HL-60/S4 (cell line): ENCODE results near the gene NTSR1.

ENCODE experiments used
- in situ Hi-C: fragments of 300-500 bp; cut with MboI; formaldehyde crosslinking; loops from 2 replicates; pipeline ENCODE4 v1.14.3; 2022; ENCODE audit warnings: low sequenced_read_pairs

The NTSR1 gene

DNA sequence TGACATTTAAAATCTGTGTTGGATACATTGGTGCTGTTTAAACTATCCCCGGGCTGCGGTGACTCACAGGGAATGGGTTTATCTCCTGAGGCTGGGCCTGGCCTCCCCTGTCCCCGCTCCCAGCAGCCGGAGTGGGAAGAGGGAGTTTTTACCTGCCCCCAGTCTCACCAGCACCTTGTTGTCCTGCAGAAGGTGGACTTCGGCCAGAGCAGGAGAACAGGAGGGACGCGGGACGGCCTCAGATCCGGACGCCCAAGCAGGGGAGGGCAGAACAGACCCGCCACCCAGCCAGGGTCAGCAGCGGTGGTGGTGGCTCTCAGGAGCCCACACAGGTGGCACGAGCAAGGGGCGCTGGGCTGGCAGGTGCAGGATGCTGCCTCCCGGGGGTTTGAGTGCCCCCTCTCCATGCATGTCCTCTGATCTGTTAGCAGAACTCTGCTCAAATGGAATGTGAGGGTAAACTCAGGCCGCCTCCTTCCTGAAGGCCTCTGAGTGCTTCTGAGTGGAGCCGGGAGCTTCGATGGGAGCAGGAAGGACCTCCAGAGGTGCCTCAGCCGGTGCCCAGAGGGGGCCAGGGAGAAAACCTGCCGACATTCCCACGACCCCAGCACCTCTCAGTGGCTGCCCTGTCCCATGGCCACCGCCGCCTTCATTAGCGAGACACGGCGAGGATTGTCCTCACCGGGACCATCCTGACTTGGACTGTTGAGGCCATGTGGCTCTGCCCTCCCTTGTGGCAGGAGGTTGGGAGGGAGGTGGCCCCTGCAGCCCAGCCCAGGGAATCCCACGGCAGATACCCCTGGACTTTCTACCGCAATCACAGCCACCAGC is 44.2 kb downstream of the NTSR1 start:
- in situ Hi-C loops = no loop called here

DNA sequence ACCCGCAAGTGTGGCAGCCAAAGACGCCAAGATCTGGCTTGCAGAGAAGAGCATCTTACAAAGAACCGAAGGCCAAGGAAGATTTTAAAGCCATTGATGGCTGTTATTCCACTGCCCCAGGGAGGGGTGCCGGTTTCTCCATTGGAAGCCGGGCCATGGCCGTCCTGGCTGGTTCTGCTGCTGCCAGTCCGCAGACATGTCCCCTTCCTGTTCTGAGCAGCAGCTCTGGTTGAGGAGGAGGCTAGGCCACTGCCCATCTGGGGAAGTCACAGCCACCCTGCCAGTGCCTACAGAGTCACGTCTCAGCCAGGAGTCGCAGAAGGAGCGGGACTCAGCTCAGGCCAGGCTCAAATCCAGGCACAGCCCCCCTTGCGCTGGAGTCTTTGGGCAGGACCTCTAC is 45.0 kb downstream of the NTSR1 start:
- in situ Hi-C loops = no loop called here

DNA sequence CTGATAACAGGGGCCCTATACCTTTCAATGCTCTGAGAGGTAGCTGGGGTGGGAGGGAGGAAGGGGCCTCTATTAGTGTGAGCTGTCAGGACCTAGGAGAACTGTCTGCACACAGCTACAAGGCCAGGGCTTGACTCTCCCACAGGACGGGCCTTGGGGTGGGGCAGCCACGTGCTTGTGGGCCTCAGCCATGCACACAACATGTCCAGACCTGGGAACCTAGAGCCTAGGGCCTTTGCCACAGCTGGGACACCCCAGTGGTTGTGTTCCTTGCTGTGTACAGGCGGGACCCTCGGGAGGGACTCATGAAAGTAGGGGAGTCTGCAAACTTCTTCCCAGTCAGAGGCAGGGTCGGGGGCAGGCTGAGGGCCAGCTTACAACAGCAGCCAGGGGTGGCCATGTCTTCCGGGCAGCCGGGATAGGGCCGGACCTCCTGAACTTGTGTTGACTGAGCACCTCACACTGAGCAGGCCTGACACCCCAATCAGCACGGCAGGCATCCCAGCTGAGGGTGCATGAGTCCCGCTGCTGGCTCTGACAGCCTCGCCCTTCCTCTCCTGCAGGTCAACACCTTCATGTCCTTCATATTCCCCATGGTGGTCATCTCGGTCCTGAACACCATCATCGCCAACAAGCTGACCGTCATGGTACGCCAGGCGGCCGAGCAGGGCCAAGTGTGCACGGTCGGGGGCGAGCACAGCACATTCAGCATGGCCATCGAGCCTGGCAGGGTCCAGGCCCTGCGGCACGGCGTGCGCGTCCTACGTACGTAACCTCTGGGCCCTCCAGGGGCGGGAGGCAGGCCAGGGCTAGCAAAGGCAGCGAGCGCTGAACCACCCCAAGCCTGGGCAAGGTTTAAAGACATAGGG is 45.7 kb downstream of the NTSR1 start:
- in situ Hi-C loops = no loop called here

DNA sequence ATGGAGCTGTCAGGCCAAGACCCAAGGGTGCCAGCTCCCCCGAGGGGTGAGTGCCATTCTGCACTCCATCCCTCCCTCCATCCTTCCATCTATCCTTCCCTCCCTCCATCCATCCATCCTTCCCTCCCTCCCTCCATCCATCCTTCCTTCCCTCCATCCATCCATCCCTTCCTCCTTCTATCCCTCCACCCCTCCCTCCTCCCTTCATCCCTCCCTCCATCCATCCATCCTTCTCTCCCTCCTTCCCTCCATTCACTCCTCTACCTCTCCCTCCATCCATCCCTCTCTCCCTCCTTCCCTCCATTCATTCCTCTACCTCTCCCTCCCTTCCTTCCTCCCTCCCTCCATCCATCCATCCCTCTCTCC is 46.3 kb downstream of the NTSR1 start:
- in situ Hi-C loops = no loop called here

DNA sequence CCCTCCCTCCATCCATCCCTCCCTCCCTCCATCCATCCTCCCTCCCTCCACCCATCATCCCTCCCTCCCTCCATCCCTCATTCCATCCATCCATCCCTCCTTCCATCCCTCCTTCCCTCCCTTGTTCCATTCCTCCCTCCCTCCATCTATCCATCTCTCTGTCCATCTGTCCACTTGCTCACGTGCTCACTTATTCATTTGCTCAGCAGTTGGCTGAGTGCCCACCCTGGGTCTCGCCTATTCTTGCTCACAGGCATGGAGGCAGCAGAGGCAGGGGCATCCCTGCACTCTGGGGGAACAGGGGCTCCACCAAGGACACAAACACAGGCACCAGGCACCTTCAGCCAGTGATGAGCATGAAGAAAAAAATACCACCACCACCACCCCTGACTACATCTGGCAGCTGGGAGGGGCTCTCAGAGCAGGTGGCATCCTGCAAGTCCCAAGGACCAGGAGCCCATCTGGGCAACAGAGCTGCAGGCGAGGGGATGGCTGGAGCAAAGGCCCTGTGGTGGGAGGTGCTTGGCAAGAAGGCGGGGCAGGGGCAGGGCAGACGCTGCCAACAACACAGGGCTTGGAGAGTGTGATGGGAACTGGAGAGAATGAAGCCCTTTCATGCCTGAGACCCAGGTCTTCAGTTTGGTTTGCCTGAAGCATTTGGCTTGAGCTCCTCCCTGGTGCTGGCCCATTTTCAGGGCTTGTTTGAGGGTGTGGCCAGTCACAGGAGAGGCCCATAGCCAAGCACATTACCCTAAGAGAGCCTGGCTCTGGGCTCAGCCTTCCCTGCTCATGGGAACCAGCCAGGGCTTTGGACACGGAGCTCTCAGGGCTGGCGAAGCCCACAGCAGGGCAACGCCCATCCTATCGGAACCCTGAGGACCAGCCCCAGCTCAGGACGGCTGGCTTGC is 47.4 kb downstream of the NTSR1 start:
- in situ Hi-C loops = no loop called here

DNA sequence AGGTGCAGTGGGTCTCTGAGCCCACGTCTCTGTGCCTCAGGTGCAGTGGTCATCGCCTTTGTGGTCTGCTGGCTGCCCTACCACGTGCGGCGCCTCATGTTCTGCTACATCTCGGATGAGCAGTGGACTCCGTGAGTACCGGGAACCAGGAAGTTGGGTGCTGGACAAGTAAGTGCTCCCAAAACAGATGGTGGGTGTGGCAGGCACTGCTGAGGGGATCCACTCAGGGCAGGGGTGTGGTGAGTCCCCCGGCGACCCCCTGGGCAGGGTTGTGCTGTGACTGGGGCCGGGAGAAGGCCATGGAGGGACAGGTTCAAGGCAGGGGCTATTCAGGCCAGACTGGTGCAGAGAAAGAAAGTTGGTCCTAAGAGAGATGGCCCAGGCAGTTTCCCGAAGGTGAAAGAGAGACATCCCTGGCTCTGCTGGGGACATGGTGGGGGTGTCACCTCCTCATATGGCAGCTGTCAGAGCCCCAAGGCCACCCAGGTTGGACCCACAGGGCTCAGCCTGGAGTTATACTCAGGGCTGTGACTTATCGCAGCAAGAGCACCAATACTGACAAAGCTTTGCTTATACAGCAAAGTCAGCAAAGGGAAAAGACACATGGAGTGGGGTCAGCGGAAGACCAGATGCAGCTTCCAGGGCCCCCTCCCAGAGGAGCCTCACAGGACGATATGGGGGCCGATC is 49.7 kb downstream of the NTSR1 start:
- in situ Hi-C loops = no loop called here

DNA sequence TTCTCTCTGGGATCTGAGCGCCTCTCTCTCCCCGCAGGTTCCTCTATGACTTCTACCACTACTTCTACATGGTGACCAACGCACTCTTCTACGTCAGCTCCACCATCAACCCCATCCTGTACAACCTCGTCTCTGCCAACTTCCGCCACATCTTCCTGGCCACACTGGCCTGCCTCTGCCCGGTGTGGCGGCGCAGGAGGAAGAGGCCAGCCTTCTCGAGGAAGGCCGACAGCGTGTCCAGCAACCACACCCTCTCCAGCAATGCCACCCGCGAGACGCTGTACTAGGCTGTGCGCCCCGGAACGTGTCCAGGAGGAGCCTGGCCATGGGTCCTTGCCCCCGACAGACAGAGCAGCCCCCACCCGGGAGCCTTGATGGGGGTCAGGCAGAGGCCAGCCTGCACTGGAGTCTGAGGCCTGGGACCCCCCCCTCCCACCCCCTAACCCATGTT is 51.4 kb downstream of the NTSR1 start:
- in situ Hi-C loops = no loop called here

DNA sequence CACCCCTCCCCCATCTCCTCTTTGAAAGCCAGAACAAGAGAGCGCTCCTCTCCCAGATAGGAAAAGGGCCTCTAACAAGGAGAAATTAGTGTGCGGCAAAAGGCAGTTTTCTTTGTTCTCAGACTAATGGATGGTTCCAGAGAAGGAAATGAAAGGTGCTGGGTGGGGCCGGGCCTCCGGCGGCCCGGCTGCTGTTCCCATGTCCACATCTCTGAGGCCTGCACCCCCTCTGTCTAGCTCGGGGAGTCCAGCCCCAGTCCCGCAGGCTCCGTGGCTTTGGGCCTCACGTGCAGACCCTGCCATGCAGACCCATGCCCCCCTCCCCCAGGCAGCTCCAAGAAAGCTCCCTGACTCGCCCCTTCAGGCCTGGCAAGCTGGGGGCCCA is 51.8 kb downstream of the NTSR1 start:
- in situ Hi-C loops = no loop called here

DNA sequence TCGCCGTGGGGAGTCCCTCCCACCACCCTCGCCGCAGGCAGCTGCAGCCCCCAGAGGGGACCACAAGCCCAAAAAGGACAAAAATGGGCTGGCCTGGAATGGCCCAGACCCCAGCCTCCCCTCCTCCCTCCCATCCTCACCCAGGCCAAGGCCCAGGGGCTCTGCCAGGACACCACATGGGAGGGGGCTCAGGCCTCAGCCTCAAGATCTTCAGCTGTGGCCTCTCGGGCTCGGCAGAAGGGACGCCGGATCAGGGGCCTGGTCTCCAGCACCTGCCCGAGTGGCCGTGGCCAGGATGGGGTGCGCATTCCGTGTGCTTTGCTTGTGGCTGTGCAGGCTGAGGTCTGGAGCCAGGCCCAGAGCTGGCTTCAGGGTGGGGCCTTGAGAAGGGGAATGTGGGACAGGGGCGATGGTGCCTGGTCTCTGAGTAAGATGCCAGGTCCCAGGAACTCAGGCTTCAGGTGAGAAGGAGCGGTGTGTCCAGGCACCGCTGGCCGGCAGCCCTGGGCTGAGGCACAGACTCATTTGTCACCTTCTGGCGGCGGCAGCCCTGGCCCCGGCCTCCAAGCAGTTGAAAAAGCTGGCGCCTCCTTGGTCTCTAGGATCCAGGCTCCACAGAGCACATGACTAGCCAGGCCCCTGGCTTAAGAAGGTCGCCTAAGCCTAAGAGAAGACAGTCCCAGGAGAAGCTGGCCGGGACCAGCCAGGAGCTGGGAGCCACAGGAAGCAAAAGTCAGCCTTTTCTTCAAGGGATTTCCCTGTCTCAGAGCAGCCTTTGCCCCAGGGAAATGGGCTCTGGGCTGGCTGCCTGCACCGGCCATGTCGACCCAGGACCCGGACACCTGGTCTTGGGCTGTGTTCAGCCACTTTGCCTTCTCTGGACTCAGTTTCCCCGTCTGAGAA is 52.5 kb downstream of the NTSR1 start:
- in situ Hi-C loops = no loop called here

DNA sequence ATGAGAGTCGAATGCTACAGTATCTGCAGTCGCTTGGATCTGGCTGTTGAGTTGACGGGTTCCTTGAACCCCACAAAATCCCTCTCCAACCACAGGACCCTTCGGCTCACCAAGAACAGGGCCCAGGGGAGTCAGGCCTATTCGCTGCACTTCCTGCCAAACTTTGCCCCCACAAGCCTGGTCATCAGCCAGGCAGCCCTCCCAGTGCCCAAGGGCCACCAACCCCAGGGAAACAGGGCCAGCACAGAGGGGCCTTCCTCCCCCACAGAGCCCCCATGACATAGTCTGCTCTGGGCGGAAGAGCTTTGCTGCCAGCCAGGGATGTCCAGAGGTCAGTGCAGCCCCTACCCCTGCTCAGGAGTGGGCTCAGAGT is 53.1 kb downstream of the NTSR1 start:
- in situ Hi-C loops = no loop called here

DNA sequence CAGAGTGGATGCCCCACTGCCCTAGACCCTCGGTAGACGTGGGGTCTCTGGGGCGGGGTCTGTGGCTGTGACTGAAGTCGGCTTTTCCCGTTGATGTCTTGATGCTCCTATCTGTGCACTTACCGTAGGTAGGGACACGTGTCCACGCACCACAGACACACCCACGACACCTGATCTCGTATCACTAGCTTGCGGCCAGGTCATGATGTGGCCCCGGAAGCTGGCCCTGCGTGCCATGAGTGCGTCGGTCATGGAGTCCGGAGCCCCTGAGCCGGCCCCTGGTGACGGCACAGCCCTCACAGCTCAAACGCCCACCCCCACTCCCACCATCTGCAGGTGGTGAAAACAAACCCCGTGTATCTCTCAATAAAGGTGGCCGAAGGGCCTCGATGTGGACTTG is 53.7 kb downstream of the NTSR1 start:
- in situ Hi-C loops = no loop called here

DNA sequence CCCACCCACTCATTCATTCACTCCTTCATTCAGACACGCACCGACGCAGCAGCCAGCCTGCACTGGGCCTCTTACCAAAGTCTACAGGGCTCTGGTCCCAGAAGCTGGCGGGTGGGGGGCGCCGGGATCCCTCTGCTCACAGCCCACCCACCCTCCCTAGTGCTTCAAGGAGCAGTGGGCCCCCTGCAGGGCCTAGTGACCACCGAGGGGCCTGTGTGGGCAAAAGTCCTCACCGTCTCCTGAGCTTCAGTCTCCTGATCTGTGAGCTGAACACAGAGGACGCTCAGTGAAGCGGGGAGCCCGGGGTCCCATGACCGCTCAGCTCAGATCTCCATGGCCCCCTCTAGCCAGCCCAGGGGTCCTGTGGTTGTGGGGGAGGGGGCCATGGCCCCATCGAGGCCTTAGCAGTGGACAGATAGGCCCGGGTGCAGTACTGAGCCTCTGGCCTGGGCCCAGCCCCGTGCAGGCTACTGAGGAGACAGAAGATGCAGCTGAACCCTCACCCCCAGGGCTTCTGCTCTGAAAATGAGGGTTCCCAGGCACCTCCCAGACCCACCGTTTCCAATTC is 54.2 kb downstream of the NTSR1 start:
- in situ Hi-C loops = no loop called here

DNA sequence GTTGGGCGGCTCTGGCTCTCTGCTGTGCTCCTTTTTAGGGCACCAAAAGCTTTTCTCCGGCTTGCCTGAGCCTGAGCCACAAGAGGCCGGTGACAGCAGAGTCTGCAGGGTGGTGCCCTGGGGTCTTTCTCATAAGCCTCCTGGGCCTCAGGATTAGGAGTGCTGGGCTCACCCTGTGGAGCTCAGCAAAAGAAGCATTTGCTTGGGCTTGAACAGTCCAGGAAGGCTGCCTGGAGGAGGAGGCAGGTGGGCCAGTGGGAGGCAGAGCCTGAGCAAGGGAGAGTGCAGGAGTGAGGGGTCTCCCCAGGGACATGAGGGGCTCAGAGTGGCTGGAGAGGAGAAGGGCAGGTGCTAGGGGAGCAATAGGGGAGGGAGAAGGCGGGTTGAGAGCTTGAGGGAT is 54.8 kb downstream of the NTSR1 start:
- in situ Hi-C loops = no loop called here

DNA sequence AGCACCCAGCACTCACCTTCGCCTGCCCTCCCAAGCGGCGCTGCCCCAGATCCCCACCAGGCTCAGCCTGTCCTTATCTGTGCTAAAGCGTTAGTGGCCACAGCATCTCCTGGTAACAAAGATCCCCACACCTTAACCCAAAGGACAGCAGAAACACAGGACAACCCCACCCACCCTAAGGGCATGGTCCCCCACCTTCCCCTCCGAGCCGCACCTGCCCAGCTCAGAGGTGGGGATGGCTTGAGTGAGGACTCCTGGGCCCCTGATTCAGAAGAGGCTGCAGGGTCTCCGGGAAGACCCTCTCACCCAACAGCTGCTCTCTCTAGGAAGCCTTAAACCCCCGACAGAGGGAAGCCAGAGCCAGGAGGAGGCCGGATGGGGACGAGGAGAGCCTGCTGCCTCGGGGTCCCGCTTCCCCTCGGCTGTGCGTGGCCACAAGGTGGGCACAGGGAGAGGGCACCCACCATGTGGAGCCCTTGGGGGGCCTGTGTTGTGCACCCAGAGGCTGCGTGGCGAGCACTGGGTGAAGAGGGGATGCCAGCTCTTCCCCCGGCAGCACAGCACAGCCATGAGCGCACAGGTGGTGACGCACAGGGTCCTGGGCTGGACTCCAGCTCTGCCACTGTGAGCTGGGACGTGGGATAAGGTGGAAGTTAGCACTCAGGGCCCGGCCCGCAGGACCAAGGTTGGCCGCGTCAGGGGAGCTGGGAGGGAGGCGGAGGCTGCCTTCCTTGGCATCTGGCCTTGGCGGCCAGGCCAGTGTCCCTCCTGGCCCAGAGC is 55.7 kb downstream of the NTSR1 start:
- in situ Hi-C loops = no loop called here

DNA sequence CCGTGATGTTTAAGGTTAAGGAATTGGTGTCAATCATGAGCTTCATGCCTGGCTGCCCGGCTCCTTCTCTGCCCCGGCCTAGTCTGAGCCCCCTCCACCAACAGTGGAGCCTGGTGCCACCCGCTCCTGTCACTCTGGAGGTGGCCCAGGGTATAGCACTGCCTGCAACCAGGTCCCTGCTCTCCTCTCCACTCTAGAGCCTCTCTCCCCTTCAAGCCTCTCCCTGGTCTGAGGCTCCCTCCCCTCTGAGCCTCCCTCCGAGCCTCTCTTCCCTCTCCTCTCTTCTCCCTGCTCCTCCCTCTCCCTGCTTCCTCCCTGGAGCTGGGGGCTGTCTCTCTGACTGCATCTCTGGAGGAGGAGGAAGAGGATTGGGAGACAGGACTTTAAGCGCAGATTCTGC is 56.4 kb downstream of the NTSR1 start:
- in situ Hi-C loops = no loop called here

DNA sequence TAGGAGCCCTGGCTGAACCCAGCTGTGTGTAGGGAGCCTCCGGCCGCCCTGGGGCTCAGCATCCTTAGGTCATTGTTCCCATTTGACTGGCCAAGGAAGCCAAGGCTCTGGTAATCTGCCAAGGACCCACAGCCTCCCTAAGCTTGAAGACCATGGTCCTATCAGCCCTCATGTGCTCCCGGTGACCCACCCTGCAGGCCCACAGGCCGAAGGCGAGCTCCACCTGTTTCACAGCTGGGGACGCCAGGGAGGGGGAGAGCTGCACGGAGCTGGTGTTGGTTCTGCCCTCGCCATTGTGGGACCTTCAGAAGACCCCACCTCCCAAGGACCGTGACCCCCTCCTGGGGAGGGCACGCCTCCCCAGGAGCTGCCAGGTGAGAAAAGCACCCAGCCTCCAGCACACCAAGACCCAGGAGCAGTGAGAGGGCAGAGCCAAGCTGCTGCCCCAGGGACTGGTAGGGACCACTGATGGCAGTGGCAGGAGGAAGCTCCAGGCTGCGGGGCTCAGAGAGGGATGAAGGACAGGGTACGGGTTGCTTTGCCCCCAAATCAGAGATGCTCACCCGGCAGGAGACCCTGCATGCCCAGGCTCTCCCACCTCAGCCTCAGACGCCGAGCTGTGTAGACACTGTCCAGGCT is 56.9 kb downstream of the NTSR1 start:
- in situ Hi-C loops = no loop called here

DNA sequence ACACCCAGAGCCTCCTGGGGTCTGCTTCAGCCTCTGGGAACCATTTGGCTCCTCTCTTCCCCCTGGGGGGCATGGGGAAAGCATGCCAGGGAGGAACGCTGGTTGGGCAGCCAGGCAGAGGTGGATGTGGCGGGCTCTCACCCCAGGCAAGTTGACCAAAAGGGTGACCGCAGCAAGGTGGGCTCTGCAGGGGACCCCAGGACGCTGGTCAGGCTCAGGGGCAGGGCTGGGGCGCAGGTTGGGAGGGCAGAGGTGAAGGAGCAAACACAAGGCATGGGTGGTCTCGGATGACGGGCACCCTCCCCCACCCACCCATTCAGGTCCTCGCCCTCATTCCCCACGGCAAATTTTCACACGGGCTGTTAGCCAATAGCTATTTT is 57.4 kb downstream of the NTSR1 start:
- in situ Hi-C loops = no loop called here

DNA sequence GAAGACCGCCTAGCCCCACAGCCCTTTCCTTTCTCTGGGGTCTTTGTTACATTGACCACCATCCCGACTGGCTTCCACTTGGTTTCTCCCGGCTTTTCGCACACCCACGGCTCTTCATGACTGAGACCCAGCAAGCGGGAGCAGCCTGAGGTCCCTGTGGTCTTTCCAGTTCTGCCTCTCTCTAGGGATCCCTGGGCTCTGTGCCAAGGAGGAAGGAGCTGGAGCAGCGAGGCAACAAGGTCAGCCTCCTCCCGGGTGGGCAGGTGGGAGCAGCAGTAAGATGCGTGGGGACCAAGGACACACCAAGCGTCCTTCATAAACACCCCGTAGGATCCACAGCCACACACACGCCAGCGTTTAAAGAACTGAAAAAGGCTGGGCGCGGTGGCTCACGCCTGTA is 58.1 kb downstream of the NTSR1 start:
- in situ Hi-C loops = no loop called here
